Stromal cell of bone marrow (primary cell): ENCODE data around the gene ATF2.
"Not testable (repeated sequence)": the region's sequence is repeated elsewhere in the genome, so short reads cannot be mapped to it uniquely, and the experiment has no call there.

ENCODE experiments used
- DNase-seq: peaks from one replicate; pipeline ENCODE4 v3.0.0-alpha.2; 2012; ENCODE audit warnings: low read depth

ATF2 gene

DNA sequence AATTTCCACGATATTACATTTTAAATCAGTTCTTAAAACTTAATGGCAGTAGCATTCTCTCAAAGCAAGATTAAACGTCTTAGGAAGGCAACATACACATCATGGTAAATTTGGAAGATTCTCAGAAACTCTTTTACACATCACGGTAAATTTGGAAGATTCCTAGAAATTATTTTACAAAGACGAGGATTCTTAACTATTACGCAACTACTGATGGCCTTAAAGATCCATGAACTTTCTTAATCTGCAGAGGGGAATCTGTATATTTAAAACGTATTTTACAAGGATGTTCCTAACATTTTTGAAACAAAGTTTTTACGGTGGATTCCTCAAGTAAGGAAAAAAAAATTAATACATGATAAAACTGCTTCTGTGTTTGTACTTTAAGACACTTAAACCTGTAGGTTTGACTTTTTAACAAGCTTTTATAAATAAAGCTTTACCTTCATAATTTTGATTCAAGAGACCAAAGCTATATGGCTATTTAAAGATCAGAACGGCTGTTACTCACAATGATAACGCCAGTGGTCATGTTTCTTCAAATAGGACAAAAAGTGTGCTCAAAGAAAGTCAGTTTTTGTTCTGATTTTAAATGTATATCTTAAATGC, 1.7 kb downstream of the ATF2 start:
- DNase-seq: no peak

DNA sequence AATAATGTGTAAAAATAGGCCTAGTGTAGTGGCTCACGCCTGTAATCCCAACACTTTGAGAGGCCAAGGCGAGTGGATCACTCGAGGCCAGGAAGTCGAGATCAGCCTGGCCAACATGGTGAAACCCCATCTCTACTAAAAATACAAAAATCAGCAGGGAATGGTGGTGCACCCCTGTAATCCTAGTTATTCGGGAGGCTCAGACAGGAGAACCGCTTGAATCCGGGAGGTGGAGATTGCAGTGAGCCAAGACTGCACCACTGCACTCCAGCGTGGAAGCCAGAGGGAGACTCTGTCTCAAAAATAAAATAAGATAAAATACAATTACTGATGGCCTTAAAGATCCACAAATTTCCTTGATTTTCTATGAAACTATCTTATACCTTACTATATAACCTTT, 3.8 kb downstream of the ATF2 start:
- DNase-seq: no peak

DNA sequence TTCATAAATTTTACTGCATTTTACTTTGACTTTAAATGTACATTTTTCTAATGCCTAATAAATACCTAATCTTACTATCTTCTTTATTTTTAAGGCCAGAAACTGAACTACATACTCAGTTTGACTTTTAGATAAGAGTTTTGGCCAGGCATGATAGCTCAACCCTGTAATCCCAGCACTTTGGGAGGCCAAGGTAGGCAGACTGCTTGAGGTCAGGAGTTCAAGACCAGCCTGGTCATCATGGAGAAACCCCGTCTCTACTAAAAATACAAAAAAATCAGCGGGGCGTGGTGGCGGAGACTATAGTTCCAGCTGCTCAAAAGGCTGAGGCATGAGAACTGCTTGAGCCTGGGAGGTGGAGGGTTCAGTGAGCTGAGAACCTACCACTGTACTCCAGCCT, 9.1 kb downstream of the ATF2 start:
- no peak for DNase-seq

DNA sequence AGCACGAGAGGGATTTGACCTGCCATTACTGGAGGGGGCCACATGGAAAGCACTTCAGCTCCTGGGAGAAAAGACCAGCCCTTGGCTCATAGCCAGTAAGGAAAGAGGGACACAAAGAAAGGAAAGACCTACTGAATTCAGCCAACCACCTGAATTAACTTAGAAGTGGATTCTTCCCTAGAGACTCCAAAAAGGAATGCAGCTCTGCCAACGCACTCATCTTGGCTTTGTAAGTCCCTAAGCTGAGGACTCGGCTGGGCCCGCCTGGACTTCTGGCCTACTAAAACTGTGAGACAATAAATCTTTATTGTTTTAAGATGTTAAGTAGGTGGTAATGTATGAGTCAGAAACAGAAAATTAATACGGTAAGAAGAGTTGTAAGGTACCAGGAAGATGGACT, 11.5 kb downstream of the ATF2 start:
- DNase-seq: no peak

DNA sequence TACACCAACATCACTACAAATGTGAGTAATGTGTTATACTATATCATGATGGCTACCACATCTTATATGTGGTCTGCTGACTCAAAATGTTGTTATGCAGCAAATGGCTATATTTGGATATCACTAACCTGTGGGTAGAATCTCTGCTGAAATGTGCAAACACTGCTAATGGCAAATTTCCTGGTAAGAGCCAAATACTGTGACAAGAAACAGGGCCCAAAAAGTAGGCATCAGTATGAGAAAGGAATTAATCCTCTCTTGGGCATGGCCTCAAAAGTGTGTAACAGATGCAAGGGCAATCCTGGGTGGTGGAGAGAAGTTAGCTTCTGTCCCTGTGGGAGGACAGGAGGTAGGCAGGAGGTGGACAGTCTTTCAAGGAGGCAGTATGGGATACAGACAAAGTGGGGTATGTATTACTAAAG, 13.3 kb downstream of the ATF2 start:
- no peak for DNase-seq

DNA sequence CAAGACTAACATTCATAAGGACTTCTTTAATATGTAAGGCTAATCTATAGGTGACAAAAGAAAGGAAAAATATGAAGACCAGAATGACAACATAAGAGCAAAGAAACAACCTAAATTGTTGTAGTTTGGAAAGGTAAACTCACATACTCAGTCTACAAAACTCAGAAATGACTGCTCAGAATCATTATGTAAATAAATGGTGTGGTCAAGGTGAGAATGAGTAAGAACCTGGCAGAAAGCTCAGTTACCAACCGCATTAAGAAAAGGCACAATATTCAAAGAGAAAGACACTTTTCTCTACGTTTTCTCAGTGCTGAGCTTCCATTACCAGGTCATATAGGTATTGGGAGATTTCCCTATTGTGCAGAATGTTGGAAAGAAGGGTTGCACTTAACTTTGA, 15.8 kb downstream of the ATF2 start:
- DNase-seq: no peak

DNA sequence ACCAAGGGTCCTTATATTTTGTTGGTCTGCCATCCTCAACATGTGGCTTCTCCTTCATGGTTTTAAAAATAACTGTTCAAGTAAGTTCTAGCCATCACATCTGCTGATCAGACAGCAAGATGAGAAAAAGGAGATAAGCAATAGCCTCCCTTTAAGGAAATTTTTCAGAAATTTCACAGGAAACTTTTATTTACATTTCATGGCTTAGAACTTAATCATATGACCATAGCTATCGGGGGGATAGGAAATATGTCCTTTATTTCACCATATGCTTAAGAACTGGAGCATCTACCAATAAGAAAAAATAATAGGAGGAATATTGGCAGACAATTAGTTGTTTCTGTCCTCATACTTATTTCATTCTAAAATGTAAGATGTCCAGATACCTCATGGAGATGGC, 16.2 kb downstream of the ATF2 start:
- no peak for DNase-seq

DNA sequence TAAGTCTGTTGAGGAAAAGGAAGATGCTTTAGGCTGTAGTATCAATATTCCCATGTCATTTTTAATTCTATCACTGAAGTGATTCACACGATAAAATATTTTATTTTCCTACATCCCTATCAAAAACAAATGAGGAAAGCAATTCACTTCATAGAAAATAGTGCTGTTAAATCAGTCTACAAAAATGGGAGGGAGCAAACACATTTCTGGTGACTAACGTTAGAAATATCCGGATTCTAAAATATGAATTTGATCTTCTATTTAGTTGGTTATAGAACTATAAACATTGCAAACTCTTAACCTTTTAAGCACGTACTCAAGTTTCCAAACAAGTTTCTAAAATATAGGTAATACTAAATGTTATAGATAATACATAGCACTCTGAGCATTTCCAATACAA, 20.8 kb downstream of the ATF2 start:
- no peak for DNase-seq

DNA sequence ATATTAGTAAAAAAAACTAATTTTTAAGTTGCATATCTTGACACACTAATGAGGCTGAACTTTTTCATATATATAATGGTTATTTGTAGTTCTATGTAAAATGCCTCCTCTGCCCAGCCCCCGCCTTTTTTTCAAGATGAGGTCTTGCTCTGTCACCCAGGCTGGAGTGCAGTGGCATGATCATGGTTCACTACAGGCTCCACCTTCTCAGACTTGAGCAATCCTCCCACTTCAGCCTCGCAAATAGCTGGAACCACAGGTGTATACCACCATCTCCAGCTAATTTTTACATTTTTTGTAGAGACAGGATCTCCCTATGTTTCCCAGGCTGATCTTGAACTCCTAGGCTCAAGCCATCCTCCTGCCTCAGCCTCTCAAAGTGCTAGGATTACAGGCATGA, 24.3 kb downstream of the ATF2 start:
- no peak for DNase-seq

DNA sequence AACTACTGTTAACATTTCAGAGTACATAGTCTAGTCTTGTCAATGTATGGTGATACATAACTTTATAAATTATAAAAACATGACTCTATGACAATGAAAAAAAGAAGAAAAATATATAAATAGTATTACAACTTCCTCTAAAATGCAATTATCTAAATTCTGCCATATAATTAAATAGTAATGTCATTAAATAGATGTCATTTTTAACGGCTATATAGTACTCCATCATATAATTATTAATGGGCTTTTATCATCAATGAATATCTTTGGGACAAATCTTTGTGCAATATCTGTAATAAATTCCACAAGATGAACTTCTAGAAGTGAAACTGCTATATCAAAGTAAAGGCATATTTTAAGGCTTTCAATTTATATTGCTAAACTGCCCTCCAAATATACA, 24.8 kb downstream of the ATF2 start:
- DNase-seq: no peak

DNA sequence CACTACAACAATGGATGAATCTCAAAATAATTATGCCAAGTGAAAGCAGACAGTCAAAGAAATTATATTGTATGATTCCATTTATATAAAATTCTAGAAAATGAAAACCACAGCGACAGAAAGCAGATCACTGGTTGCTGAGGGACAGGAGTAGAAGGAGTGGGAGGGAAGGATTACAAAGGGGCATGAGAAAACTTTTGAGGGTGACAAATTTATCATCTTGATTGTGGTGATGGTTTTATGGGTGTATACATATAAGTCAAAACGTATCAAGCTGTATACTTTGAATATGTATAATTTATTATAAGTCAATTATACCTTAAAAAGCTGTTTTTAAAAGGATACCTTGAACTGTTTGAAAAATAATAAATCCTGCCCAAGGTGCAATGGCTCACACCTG, 27.7 kb downstream of the ATF2 start:
- DNase-seq: no peak

DNA sequence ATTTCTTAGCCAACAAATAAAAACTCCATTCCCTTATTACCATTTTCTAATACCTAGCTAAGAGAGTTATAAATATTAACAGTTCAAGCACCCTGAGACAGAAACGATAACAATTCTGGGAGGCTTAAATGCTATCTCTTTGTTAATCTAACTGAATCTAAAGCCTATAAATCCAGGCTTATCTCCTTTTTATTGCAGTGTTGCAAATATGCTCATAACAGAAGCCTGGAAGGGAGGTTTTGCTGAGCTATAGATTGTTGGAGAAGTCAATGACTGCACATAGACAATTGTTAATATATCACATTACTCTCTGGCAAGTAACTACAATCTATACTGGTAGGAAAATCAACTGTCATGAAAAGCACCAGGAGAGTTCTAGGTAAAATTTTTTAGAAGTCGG, 30.2 kb downstream of the ATF2 start:
- DNase-seq: no peak

DNA sequence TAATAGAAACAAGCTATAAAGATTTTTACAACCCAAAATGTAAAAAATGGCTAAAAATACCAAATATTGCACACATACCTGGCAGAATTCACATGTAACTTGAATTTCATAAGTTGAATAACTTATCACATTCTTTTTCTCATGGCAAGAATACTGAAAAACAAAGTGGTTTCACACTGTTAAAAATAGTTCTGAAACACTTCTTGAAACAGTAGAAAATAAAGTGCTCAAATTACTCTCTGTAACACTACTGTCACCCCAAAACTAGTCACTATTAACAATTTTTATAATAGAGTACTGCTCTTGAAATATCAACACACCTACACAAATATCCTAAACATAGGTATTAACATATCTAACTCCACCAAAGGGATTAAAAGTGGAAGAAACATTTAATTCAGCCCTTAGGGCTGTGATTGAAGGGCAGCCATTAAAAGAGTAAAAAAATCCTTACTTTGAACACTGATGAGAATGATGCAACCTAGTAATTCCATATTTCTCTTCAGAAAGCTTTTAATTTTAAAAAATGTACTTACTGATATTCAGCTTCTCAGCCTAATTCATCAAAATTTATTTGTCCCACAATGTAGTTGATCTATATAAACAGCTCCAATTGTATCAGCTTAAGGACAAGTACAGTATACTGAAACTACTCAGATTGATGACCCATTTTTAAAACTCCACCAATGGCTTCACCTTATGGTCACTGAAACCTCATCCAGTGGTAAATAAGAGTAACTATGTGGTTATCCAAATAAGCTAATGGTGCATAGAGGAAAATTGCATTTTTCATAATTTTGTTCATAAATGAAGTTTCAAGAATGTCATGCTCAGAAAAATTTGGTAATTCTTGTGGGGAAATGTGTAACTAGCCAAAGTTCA, 31.4 kb downstream of the ATF2 start:
- no peak for DNase-seq

DNA sequence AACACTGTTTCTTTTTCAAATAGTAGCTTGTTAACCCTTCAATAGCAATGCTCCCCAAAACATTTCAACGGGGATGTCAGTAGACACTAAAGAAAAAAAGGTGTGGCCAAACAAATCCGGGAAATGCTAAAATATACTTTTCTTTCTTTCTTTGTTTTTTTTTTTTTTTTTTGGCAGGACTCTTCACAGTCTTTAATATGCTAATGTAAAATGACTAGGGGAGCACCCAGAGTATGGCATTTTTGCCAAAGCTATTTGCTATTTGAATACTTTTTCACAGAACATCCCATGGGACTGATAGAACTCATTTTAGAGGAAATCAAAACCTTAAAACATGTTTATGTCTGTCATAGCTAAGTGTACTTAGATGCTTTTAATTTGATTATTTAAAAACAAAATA, 32.1 kb downstream of the ATF2 start:
- no peak for DNase-seq

DNA sequence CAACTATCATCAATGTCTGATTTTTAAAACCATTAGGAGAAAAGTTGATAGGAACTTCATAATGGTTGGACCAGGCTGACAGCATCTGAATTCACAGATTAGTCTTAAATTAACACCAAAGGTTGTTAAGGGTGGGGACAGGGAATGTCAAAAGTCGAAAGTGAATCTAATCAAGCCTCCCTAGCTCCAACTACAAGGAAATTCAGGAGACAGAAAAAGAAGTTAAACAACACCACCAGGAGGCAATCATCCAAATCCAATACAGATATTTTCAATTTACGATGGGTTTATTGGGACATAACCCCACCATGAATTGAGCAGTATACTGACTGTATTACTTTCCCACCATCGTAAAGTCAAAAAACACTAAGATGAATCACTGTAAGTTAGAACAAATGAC, 32.8 kb downstream of the ATF2 start:
- DNase-seq: no peak

DNA sequence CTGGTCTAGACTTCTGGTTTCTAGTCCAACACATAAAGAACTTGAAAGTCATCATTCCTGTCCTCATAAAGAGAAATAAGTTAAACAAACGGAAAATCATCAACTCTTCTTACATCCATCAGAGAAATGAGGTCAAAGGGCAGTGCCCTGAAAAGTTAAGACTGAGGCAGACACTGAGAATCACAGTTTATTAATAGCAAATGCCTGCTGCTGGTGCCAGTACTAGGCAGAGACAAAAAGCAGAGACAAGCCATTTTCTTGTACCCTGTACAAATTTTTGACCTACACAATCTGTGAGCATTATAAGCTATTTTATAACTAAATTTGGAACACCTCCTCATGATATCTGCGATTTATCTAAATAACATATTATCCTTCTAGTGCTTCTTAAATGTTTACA, 36.8 kb downstream of the ATF2 start:
- no peak for DNase-seq

DNA sequence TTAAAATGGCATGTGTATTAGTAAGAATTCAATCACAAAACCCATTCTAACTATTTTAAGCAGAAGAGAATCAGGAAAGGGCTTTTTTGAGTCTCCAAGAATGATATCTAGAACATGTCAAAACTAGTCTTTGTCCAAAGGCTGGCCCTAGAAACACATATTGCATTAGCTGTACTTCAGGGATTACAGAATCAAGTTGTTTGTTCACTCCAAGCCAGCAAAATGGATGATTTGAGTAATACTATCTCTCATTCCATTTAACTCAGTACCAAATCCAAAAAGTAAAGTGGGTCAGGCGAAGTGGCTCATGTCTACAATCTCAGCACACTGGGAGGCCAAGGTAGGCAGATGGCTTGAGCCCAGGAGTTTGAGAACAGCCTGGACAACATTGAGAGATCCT, 41.3 kb downstream of the ATF2 start:
- DNase-seq: no peak

DNA sequence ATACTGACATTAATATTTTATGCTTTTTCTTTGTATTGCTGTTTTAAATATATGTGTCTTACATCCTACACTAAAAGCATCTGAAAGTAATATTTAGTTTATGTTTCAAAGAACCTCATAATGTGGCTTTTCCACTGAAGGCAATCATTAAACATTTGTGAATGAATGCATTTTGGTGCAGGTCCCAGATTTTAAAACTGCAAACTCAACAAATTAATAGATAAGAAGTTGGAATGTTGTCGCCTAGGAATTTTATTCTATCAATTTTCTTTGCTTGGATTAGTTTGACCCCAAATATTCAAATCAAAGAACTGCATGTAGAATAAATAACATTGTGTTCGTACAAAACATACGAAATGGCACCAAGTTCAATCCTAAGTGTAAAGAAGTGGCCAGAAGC, 44.7 kb downstream of the ATF2 start:
- DNase-seq: no peak

DNA sequence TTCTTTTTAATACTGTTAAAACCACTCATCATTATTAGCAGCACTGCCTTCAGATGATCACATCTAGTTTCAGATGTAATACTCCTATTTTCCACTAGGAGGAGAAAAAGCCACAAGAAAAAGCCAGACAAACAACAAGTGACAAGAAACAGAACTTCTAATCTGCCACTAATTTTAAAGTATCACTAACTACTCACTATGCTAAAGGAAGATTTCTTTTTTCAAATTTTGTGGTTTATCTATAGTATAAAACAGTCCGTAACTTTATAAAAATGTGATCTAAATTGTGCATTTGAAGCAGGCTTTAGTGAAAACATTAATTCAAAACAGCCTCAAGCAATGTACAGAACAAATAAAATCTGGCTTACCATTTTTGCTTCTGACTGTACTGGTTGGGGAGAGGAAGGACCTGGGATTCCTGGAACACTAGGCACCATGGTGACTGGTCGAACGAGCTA, 56.8 kb downstream of the ATF2 start:
- peak; percentile 32 for DNase-seq

DNA sequence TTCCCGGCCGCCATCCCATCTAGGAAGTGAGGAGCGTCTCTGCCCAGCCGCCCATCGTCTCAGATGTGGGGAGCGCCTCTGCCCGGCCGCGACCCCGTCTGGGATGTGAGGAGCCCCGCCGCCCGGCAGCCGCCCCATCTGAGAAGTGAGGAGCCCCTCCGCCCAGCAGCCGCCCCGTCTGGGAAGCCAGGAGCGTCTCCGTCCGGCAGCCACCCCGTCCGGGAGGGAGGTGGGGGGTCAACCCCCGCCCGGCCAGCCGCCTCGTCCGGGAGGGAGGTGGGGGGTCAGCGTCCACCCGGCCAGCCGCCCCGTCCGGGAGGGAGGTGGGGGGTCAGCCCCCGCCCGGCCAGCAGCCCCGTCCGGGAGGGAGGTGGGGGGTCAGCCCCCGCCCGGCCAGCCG, 59.9 kb downstream of the ATF2 start:
- DNase-seq: not testable (repeated sequence)

DNA sequence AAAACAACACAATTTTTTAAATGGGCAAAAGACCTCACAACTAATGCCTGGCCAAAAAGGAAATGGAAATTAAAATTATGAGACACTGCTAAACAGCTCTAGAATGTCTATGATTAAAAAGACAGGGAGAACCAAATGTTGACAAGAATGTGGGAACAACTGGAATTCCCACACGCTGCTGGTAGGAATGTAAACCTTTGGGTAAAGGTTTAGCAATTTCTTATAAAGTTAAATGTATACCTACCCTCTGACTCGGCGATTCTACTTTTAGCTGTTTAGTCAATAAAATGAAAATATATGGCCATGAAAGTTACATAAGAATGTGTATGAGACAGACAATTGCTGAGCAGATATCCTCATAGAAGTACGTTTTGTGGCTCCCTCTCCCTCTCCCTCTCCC, 60.9 kb downstream of the ATF2 start:
- no peak for DNase-seq

DNA sequence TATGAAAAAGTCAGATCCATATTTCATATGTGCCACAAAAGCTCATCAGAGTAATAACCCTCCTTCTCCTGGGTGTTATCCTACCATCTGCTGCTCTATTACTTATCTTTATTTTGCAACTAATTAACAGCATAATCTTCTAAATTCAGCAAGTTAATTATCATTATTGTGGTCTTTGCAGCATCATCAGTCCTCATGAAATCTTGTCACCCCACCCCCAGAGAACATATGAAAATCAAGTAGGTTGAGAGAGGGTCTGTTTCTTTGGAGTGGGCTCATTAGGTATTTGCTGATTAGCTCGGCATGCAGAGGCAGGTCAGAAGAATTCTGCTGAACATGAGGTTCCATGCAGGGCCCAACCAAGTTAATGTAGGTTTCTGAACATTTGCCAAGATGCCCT, 64.8 kb downstream of the ATF2 start:
- DNase-seq: no peak

DNA sequence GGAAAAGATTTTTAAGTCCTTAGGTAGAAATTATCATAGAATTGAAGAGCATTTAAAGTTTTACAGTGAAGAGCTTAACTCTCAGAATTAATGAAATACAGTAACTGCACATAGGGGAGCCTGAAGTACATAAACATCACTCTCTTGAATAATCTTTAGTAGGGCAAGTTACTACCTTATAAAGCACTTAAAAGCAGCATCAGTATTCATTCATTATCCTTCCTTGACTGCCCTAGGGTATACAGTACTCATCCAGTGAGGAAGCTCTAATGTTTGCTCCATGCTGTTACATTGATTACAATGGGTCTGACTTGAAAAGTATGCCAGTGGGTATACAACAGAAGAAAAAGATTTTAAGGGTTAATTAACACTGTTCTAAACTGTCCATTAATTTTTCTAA, 66.5 kb downstream of the ATF2 start:
- no peak for DNase-seq

DNA sequence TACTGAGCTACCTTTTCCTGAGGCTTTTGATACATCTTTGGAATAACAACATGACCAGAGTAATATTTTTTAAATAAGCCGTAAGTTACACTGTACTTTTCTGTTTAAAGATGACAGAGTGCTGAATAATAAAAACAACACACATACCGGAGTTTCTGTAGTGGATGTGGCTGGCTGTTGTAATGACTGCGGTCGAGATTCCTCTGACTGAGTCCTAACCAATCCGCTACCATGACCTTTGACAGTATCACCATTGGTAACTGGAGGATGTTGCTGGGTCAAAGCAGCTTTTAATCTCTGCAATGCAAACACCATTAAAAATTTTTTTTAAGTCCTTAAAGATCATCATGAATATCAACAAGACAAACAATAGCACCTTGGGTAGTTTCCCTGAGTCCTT, 70.7 kb downstream of the ATF2 start:
- DNase-seq: peak; percentile 84
